AG09319 (cell line): ENCODE results near the gene ITSN1.

ENCODE experiments used
- DNase-seq: peaks from one replicate; pipeline ENCODE4 v3.0.0-alpha.2; 2010; ENCODE audit warnings: low read depth; ENCODE audit errors: extremely low read depth
- CTCF ChIP-seq: IDR thresholded peaks from 2 replicates; pipeline ENCODE4 v1.5.1; 2011; ENCODE audit warnings: low read depth, mild to moderate bottlenecking, inconsistent platforms, low read length, moderate library complexity

ITSN1 gene

GRCh38 chr21:33942426-33942825 is 300.1 kb downstream of the ITSN1 start:
- TF ChIP-seq CTCF: no peak
- DNase-seq: no peak

GRCh38 chr21:33943293-33943692 is 301.0 kb downstream of the ITSN1 start:
- DNase-seq: no peak
- no peak for TF ChIP-seq CTCF

- no peak for TF ChIP-seq CTCF
- DNase-seq: no peak
Measured at GRCh38 chr21:33944185-33944763, 302.0 kb downstream of the ITSN1 start.

GRCh38 chr21:33945652-33946270 is 303.5 kb downstream of the ITSN1 start:
- TF ChIP-seq CTCF: no peak
- DNase-seq: no peak

GRCh38 chr21:33947451-33948095 is 305.3 kb downstream of the ITSN1 start:
- DNase-seq: peak; percentile 71
- TF ChIP-seq CTCF: no peak

GRCh38 chr21:33948096-33948950 is 306.0 kb downstream of the ITSN1 start:
- no peak for DNase-seq
- TF ChIP-seq CTCF: no peak
